Ishikawa (cell line): Measurements from ENCODE around the gene SREK1IP1.

ENCODE experiments used
- CEBPB ChIP-seq: IDR thresholded peaks from 2 replicates; pipeline ENCODE4 v1.6.1; 2012
- CREB1 ChIP-seq: IDR thresholded peaks from 2 replicates; pipeline ENCODE4 v1.6.1; 2012; ENCODE audit warnings: low read depth
- EGR1 ChIP-seq: IDR thresholded peaks from 2 replicates; pipeline ENCODE4 v1.6.1; 2012
- EP300 ChIP-seq: IDR thresholded peaks from 2 replicates; pipeline ENCODE4 v1.6.1; 2012; ENCODE audit warnings: borderline replicate concordance
- FOXM1 ChIP-seq: IDR thresholded peaks from 2 replicates; pipeline ENCODE4 v1.6.1; 2012; ENCODE audit warnings: low read depth, borderline replicate concordance
- MAX ChIP-seq: IDR thresholded peaks from 2 replicates; pipeline ENCODE4 v1.6.1; 2012
- NFIC ChIP-seq: IDR thresholded peaks from 2 replicates; pipeline ENCODE4 v1.6.1; 2012
- RAD21 ChIP-seq: IDR thresholded peaks from 2 replicates; pipeline ENCODE4 v1.6.1; 2012; ENCODE audit warnings: low read depth
- TAF1 ChIP-seq: IDR thresholded peaks from 2 replicates; pipeline ENCODE4 v1.6.1; 2012; ENCODE audit warnings: low read depth, mild to moderate bottlenecking
- TCF12 ChIP-seq: IDR thresholded peaks from 2 replicates; pipeline ENCODE4 v1.6.1; 2012; ENCODE audit warnings: low read depth
- TEAD4 ChIP-seq: IDR thresholded peaks from 2 replicates; pipeline ENCODE4 v1.6.1; 2012
- USF1 ChIP-seq: IDR thresholded peaks from 2 replicates; pipeline ENCODE4 v1.6.1; 2012
- YY1 ChIP-seq: IDR thresholded peaks from 2 replicates; pipeline ENCODE4 v1.6.1; 2012; ENCODE audit warnings: low read depth
- ZBTB7A ChIP-seq: IDR thresholded peaks from 2 replicates; pipeline ENCODE4 v1.6.1; 2012; ENCODE audit warnings: low read depth
- TF ChIP-seq, protein P1 (sequence below): IDR thresholded peaks from 2 replicates; pipeline ENCODE4 v1.6.1; 2012; ENCODE audit warnings: low read depth, mild to moderate bottlenecking

Gene SREK1IP1

GRCh38 chr5:64700765-64701164 lies 67.7 kb downstream of the SREK1IP1 start:
- TF ChIP-seq EP300 (no peak), RAD21 (no peak), MAX (no peak), EGR1 (no peak), ZBTB7A (no peak), NFIC (no peak), TEAD4 (no peak), CREB1 (no peak), USF1 (no peak), CEBPB (no peak), YY1 (no peak), TAF1 (no peak), FOXM1 (no peak), TCF12 (no peak)
- TF ChIP-seq, protein P1, sequence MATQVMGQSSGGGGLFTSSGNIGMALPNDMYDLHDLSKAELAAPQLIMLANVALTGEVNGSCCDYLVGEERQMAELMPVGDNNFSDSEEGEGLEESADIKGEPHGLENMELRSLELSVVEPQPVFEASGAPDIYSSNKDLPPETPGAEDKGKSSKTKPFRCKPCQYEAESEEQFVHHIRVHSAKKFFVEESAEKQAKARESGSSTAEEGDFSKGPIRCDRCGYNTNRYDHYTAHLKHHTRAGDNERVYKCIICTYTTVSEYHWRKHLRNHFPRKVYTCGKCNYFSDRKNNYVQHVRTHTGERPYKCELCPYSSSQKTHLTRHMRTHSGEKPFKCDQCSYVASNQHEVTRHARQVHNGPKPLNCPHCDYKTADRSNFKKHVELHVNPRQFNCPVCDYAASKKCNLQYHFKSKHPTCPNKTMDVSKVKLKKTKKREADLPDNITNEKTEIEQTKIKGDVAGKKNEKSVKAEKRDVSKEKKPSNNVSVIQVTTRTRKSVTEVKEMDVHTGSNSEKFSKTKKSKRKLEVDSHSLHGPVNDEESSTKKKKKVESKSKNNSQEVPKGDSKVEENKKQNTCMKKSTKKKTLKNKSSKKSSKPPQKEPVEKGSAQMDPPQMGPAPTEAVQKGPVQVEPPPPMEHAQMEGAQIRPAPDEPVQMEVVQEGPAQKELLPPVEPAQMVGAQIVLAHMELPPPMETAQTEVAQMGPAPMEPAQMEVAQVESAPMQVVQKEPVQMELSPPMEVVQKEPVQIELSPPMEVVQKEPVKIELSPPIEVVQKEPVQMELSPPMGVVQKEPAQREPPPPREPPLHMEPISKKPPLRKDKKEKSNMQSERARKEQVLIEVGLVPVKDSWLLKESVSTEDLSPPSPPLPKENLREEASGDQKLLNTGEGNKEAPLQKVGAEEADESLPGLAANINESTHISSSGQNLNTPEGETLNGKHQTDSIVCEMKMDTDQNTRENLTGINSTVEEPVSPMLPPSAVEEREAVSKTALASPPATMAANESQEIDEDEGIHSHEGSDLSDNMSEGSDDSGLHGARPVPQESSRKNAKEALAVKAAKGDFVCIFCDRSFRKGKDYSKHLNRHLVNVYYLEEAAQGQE = no peak

- no peak for TF ChIP-seq CEBPB
- TF ChIP-seq TAF1 = no peak
- TF ChIP-seq YY1 = no peak
Observed at GRCh38 chr5:64693636-64694035, 74.9 kb downstream of the SREK1IP1 start.

DNA sequence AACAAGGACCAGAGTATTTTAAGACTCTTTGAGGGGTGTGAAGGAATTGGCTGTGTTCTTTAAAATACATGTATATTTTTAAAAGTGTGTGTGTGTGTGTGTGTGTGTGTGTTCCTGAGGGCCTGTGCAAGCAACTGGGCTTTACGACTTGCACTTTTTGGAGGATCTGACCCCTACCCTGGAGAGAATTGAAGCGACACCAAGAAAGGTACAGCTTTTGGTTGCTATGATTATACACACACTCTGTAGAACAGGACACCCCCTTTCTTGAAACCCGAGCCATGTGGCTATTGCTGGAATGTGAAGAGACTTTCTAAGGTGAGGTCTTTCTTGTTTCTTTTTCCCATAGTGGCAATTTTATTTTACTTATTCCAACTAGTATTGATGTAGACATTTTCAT lies 77.2 kb downstream of the SREK1IP1 start:
- TF ChIP-seq CREB1 = no peak
- no peak for TF ChIP-seq CEBPB
- TF ChIP-seq, protein P1 = no peak
- no peak for TF ChIP-seq EP300
- TF ChIP-seq RAD21 = no peak
- no peak for TF ChIP-seq USF1
- TF ChIP-seq NFIC = no peak
- TF ChIP-seq FOXM1 = no peak

GRCh38 chr5:64690417-64691151 lies 77.9 kb downstream of the SREK1IP1 start, which contains the start of gene SHISAL2B:
TSS of gene SHISAL2B (plus strand) at chr5:64690503. CDS start at chr5:64690624, 121 bp downstream.
- TF ChIP-seq MAX = peak; percentile 72
- no peak for TF ChIP-seq USF1

DNA sequence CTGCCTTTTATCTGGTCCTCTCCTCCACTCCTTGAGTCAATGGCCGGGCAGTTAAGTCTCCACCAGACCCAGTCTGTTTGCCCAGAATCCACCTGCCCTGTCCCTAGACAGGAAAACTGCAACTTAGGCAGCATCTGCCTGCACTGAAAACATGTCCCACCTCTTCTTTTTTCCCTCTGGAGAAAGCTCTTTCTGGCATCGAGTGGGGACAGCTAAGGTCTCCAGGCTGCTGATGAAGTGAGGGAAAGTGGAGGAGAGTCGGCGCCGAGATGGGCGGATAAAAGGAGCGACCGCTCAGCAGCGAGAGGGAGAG lies 78.4 kb downstream of the SREK1IP1 start:
- no peak for TF ChIP-seq NFIC
- no peak for TF ChIP-seq FOXM1
- no peak for TF ChIP-seq CEBPB
- TF ChIP-seq TEAD4 = no peak
- no peak for TF ChIP-seq EGR1
- no peak for TF ChIP-seq USF1
- no peak for TF ChIP-seq CREB1
- no peak for TF ChIP-seq TAF1
- no peak for TF ChIP-seq TCF12
- TF ChIP-seq EP300 = no peak
- TF ChIP-seq ZBTB7A = no peak
- no peak for TF ChIP-seq MAX
- no peak for TF ChIP-seq YY1
- TF ChIP-seq, protein P1 = no peak
